Measurements from ENCODE around the gene NRG2. TPM values are rescaled to one million over a fixed set of nuclear protein-coding genes. Genes with fewer than 3 reads are reported as not detected.

NRG2 gene
- polyA plus RNA-seq, 1 of the 3 experiments (the other 2 are of a cell fraction), result 3.7 TPM

DNA sequence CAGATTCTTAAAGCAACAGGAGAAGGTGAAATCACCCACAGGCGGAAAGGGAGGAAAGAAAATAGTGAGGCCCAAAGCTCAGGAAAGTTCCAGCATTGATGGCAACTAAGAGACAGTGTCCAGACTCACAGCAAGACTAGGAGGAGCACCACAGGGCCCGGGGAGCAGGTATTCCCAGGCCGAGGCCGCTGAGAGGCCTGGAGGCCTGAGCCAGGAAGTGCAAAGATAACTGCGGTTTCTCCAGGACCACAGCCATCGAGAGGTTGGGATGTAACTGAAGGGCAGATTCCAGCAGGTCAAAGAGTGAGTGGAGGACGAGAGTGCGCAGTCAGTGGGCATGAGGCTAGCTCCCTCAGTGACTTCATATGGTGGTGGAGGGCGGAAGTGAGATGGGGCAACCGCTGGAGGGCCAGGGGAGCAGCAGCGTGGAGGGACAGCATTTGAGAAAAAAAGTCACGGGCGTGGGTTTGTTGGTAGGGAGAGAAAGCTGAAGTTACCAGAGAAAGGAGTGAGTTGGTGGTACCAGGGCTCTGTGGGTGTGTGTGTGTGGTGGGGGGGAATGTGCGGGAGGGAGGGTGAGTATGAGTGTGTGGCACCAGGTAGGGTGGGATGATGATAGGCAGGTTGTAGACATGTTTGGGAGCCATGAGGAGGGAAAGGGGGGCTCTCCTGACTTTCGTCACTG, 157.8 kb downstream of the NRG2 start:
- no peak overlapping the region for H3K27ac ChIP-seq (ENCODE audit: low read depth in 2 of 2, low read length in 1 of 2)
- ChIA-PET CTCF (interaction anchor here (1.0 to 2.2 kb wide), 5 partner anchors 8 to 98 kb away, joined by 3 to 6 read pairs (median 3); no protein-coding TSS in a partner anchor), POLR2A (no interaction called here)
- H3K27me3 ChIP-seq (ENCODE audit: insufficient read depth), result no peaks in the 10 kb centered on the region
- H2AFZ ChIP-seq (ENCODE audit: low read depth), result no peak overlapping the region
- peaks cover 0 to 44% of the 10 kb centered on the region in 2 experiments; a peak in 2 of 4 replicates for H3K4me1 ChIP-seq (ENCODE audit: control insufficient read depth in 1 of 2, insufficient read depth in 2 of 2, low read depth in 1 of 2, low read length in 1 of 2)
- no peaks in the 10 kb centered on the region for H3K9me3 ChIP-seq
- H4K20me1 ChIP-seq (ENCODE audit: insufficient read depth), result no peaks in the 10 kb centered on the region
- no peak overlapping the region for H3K4me3 ChIP-seq (ENCODE audit: low read depth in 2 of 2, low read length in 1 of 2)
- 92% methylated on average over 15 of the region's 15 CpGs for WGBS (ENCODE audit: low lambda C conversion rate)
- H3K9ac ChIP-seq, result no peak overlapping the region
- TF ChIP-seq SMC3 (IDR thresholded peaks at IDR 0.05; ENCODE audit: low read depth, low read length) (no peak), FOSL2 (IDR thresholded peaks at IDR 0.05; ENCODE audit: borderline replicate concordance, low read depth) (no peak), GATA2 (CRISPR knock-in tag; IDR thresholded peaks at IDR 0.05) (no peak), GABPA (IDR thresholded peaks at IDR 0.05; ENCODE audit: low read depth) (no peak), ELF1 (IDR thresholded peaks at IDR 0.05) (no peak), EZH2phosphoT487 (IDR thresholded peaks at IDR 0.05; ENCODE audit: borderline replicate concordance, low read depth) (no peak), MXI1 (IDR thresholded peaks at IDR 0.05; ENCODE audit: low read depth, low read length) (no peak), NRF1 (IDR thresholded peaks at IDR 0.05; ENCODE audit: low read depth, low read length) (no peak), TCF12 (IDR thresholded peaks at IDR 0.05) (no peak), POLR2AphosphoS5 (IDR thresholded peaks at IDR 0.05; ENCODE audit: low read depth, low read length) (no peak), MEF2A (IDR thresholded peaks at IDR 0.05; ENCODE audit: borderline replicate concordance, low read depth) (no peak), FOXM1 (IDR thresholded peaks at IDR 0.05; ENCODE audit: low read depth) (no peak), NFIC (IDR thresholded peaks at IDR 0.05; ENCODE audit: borderline replicate concordance) (no peak)
- TF ChIP-seq, protein P1, sequence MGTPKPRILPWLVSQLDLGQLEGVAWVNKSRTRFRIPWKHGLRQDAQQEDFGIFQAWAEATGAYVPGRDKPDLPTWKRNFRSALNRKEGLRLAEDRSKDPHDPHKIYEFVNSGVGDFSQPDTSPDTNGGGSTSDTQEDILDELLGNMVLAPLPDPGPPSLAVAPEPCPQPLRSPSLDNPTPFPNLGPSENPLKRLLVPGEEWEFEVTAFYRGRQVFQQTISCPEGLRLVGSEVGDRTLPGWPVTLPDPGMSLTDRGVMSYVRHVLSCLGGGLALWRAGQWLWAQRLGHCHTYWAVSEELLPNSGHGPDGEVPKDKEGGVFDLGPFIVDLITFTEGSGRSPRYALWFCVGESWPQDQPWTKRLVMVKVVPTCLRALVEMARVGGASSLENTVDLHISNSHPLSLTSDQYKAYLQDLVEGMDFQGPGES (IDR thresholded peaks at IDR 0.05; ENCODE audit: low read depth, low read length), result no peak
- TF ChIP-seq, protein P2, sequence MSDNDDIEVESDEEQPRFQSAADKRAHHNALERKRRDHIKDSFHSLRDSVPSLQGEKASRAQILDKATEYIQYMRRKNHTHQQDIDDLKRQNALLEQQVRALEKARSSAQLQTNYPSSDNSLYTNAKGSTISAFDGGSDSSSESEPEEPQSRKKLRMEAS (IDR thresholded peaks at IDR 0.05; ENCODE audit: low read depth), result no peak
- TF ChIP-seq, protein P3, sequence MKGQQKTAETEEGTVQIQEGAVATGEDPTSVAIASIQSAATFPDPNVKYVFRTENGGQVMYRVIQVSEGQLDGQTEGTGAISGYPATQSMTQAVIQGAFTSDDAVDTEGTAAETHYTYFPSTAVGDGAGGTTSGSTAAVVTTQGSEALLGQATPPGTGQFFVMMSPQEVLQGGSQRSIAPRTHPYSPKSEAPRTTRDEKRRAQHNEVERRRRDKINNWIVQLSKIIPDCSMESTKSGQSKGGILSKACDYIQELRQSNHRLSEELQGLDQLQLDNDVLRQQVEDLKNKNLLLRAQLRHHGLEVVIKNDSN (IDR thresholded peaks at IDR 0.05; ENCODE audit: borderline replicate concordance, low read depth), result no peak
- H3K36me3 ChIP-seq (replicated peaks in 1 of 2; ENCODE audit: control insufficient read depth in 1 of 2, insufficient read depth in 2 of 2, low read length in 1 of 2), result no peaks in the 10 kb centered on the region
- no peak for DNase-seq
- no peaks in the 10 kb centered on the region for H3K9me2 ChIP-seq
- no peaks in the 10 kb centered on the region for H3K79me2 ChIP-seq (ENCODE audit: insufficient read depth)
- H3K4me2 ChIP-seq, result no peak overlapping the region
- H3F3A ChIP-seq (replicated peaks; ENCODE audit: insufficient read depth), result no peaks in the 10 kb centered on the region

DNA sequence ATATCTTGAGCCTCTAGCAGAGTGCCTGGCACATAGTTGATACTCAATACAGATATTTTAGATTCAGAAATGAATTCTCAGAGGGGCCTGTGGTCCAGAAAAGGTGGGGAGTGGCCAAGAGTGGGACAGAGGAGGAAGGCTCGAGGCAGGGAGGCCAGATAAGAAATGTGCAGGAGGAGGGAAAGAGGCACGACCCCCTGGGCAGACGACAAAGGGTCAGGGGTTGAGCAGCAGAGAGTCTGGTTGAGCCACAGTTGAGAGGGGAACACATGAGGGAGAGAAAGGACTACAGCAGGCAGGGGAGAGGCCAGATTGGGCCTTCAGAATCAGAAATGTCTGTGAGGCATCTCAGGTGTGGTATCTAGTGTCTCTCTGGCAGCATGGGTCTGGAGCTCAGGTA, 158.4 kb downstream of the NRG2 start:
- no peaks in the 10 kb centered on the region for H4K20me1 ChIP-seq (ENCODE audit: insufficient read depth)
- no peak overlapping the region for H3K9ac ChIP-seq
- H3K27me3 ChIP-seq (ENCODE audit: insufficient read depth), result no peaks in the 10 kb centered on the region
- no peaks in the 10 kb centered on the region for H3F3A ChIP-seq (replicated peaks; ENCODE audit: insufficient read depth)
- no peaks in the 10 kb centered on the region for H3K9me3 ChIP-seq
- H3K9me2 ChIP-seq, result no peaks in the 10 kb centered on the region
- no peak for TF ChIP-seq YY1 (IDR thresholded peaks at IDR 0.05; ENCODE audit: low read depth)
- TF ChIP-seq TCF12 (IDR thresholded peaks at IDR 0.05), result no peak
- TF ChIP-seq EP300 (IDR thresholded peaks at IDR 0.05; ENCODE audit: borderline replicate concordance in 1 of 2, low read depth in 1 of 2, low read length in 1 of 2), result no peak
- TF ChIP-seq, protein P4, sequence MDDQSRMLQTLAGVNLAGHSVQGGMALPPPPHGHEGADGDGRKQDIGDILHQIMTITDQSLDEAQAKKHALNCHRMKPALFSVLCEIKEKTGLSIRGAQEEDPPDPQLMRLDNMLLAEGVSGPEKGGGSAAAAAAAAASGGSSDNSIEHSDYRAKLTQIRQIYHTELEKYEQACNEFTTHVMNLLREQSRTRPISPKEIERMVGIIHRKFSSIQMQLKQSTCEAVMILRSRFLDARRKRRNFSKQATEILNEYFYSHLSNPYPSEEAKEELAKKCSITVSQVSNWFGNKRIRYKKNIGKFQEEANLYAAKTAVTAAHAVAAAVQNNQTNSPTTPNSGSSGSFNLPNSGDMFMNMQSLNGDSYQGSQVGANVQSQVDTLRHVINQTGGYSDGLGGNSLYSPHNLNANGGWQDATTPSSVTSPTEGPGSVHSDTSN (IDR thresholded peaks at IDR 0.05), result no peak
- TF ChIP-seq TAF1 (IDR thresholded peaks at IDR 0.05; ENCODE audit: borderline replicate concordance, low read depth, low read length), result no peak
- no peak for TF ChIP-seq NRF1 (IDR thresholded peaks at IDR 0.05; ENCODE audit: low read depth, low read length)
- TF ChIP-seq TEAD4 (IDR thresholded peaks at IDR 0.05; ENCODE audit: borderline replicate concordance, insufficient read depth), result no peak
- TF ChIP-seq FOXJ3 (CRISPR knock-in tag; IDR thresholded peaks at IDR 0.05), result no peak
- TF ChIP-seq MEF2A (IDR thresholded peaks at IDR 0.05; ENCODE audit: borderline replicate concordance, low read depth), result no peak
- TF ChIP-seq RCOR1 (IDR thresholded peaks at IDR 0.05; ENCODE audit: low read length), result no peak
- TF ChIP-seq, protein P2 (IDR thresholded peaks at IDR 0.05; ENCODE audit: low read depth), result no peak
- TF ChIP-seq MXI1 (IDR thresholded peaks at IDR 0.05; ENCODE audit: low read depth, low read length), result no peak
- TF ChIP-seq, protein P3 (IDR thresholded peaks at IDR 0.05; ENCODE audit: borderline replicate concordance, low read depth), result no peak
- peaks cover 0 to 46% of the 10 kb centered on the region in 2 experiments; a peak in 1 of 4 replicates for H3K4me1 ChIP-seq (ENCODE audit: control insufficient read depth in 1 of 2, insufficient read depth in 2 of 2, low read depth in 1 of 2, low read length in 1 of 2)
- 60% methylated on average over 3 of the region's 3 CpGs for WGBS (ENCODE audit: low lambda C conversion rate)
- H3K4me2 ChIP-seq, result no peak overlapping the region
- H2AFZ ChIP-seq (ENCODE audit: low read depth), result no peak overlapping the region
- no peak overlapping the region for H3K4me3 ChIP-seq (ENCODE audit: low read depth in 2 of 2, low read length in 1 of 2)
- no peaks in the 10 kb centered on the region for H3K36me3 ChIP-seq (replicated peaks in 1 of 2; ENCODE audit: control insufficient read depth in 1 of 2, insufficient read depth in 2 of 2, low read length in 1 of 2)
- H3K27ac ChIP-seq (ENCODE audit: low read depth in 2 of 2, low read length in 1 of 2), result no peak overlapping the region
- DNase-seq, result no peak
- no peaks in the 10 kb centered on the region for H3K79me2 ChIP-seq (ENCODE audit: insufficient read depth)
- ChIA-PET CTCF (interaction anchor here (1.0 to 2.2 kb wide), 4 partner anchors 9 to 97 kb away, joined by 3 to 6 read pairs (median 4); no protein-coding TSS in a partner anchor), POLR2A (no interaction called here)
